ENCODE results near the gene TBX10.
"Not testable (repeated sequence)": the region's sequence is repeated elsewhere in the genome, so short reads cannot be mapped to it uniquely, and the experiment has no call there.

The TBX10 gene

GRCh38 chr11:67630228-67630942, 9.2 kb downstream of the TBX10 start:
- peak; percentile 99 for DNase-seq

GRCh38 chr11:67629386-67630227, 10.0 kb downstream of the TBX10 start, which contains the start of gene NUDT8:
TSS of gene NUDT8 (minus strand) at chr11:67629937. CDS start at chr11:67629911, 26 bp downstream.
- DNase-seq: peak; percentile 91

- DNase-seq: no peak
Measured at GRCh38 chr11:67628710-67629385, 10.7 kb downstream of the TBX10 start.

- no peak for DNase-seq
Measured at GRCh38 chr11:67627812-67628624, 11.5 kb downstream of the TBX10 start.

- no peak for DNase-seq
Measured at GRCh38 chr11:67627441-67627811, 12.1 kb downstream of the TBX10 start.

GRCh38 chr11:67626970-67627369, 12.6 kb downstream of the TBX10 start:
- DNase-seq: no peak

- not testable (repeated sequence) for DNase-seq
Measured at GRCh38 chr11:67626131-67626833, 13.3 kb downstream of the TBX10 start.

GRCh38 chr11:67623795-67624194, 15.8 kb downstream of the TBX10 start:
- not testable (repeated sequence) for DNase-seq

GRCh38 chr11:67622905-67623304, 16.7 kb downstream of the TBX10 start:
- DNase-seq: not testable (repeated sequence)

GRCh38 chr11:67621928-67622327, 17.6 kb downstream of the TBX10 start:
- DNase-seq: not testable (repeated sequence)

GRCh38 chr11:67620621-67621020, 18.9 kb downstream of the TBX10 start:
- DNase-seq: not testable (repeated sequence)

GRCh38 chr11:67619683-67620618, 19.6 kb downstream of the TBX10 start:
- DNase-seq: not testable (repeated sequence)

GRCh38 chr11:67618901-67619659, 20.5 kb downstream of the TBX10 start:
- DNase-seq: not testable (repeated sequence)

GRCh38 chr11:67617243-67617953, 22.2 kb downstream of the TBX10 start:
- DNase-seq: no peak

GRCh38 chr11:67616431-67617242, 22.9 kb downstream of the TBX10 start:
- DNase-seq: no peak

GRCh38 chr11:67615728-67616430, 23.7 kb downstream of the TBX10 start:
- DNase-seq: no peak
